SU-DHL-6 (cell line): ENCODE results near the gene DNAH14.

Source experiments
- H2AFZ ChIP-seq: fragments of 200-600 bp; sonication (generic); 2 replicates; pipeline ENCODE4 v1.6.1; 2014; ENCODE audit warnings: low read depth, mild to moderate bottlenecking, moderate library complexity, mixed read lengths, antibody characterized with exemption, low read length; ENCODE audit not compliant: severe bottlenecking
- H3F3A ChIP-seq: fragments of 200-600 bp; shearing (Covaris generic); 2 replicates; pipeline ENCODE4 v1.6.0; 2016; ENCODE audit warnings: antibody characterized with exemption, mild to moderate bottlenecking; ENCODE audit not compliant: insufficient read depth
- H3K27ac ChIP-seq: fragments of 200-600 bp; sonication (generic); 2 replicates; pipeline ENCODE4 v1.5.1; 2016; ENCODE audit warnings: low read depth, mild to moderate bottlenecking, low read length, moderate library complexity, mixed read lengths
- H3K27me3 ChIP-seq: fragments of 200-600 bp; sonication (generic), shearing (Covaris generic); 2 replicates; pipeline ENCODE4 v1.6.0; 2014; ENCODE audit warnings: mild to moderate bottlenecking, low read length
- H3K36me3 ChIP-seq: fragments of 200-600 bp; sonication (generic); 2 replicates; pipeline ENCODE4 v1.6.1; 2014; ENCODE audit warnings: mild to moderate bottlenecking, low read length, mixed read lengths
- H3K4me2 ChIP-seq: fragments of 300-600, 200-600 bp; shearing (Covaris generic), sonication (generic); 2 replicates; pipeline ENCODE4 v1.6.0; 2014; ENCODE audit warnings: low read length, low read depth, mild to moderate bottlenecking; ENCODE audit not compliant: poor library complexity, severe bottlenecking
- H3K4me3 ChIP-seq: fragments of 200-600 bp; sonication (generic); 2 replicates; pipeline ENCODE4 v1.5.1; 2014; ENCODE audit warnings: antibody characterized with exemption, low read length, mild to moderate bottlenecking, mixed read lengths; ENCODE audit not compliant: insufficient read depth, poor library complexity, severe bottlenecking
- H3K79me2 ChIP-seq: fragments of 200-600 bp; sonication (generic); 2 replicates; pipeline ENCODE4 v1.6.1; 2014; ENCODE audit warnings: mild to moderate bottlenecking, low read length, moderate library complexity; ENCODE audit not compliant: insufficient read depth
- H3K9ac ChIP-seq: fragments of 200-600 bp; sonication (generic); 2 replicates; pipeline ENCODE4 v1.7.0; 2014; ENCODE audit warnings: mild to moderate bottlenecking, low read length
- H3K9me2 ChIP-seq: fragments of 200-600 bp; sonication (generic); replicated peaks from 2 replicates; pipeline ENCODE4 v1.6.1; 2014; ENCODE audit warnings: low read length; ENCODE audit not compliant: insufficient read depth
- H3K9me3 ChIP-seq: fragments of 200-600 bp; sonication (generic); 2 replicates; pipeline ENCODE4 v1.6.1; 2014; ENCODE audit warnings: low read length, mixed read lengths; ENCODE audit not compliant: insufficient read depth
- H4K20me1 ChIP-seq: fragments of 200-600 bp; sonication (generic); 2 replicates; pipeline ENCODE4 v1.6.1; 2014; ENCODE audit warnings: low read depth, mild to moderate bottlenecking, antibody characterized with exemption, low read length, moderate library complexity, mixed read lengths
- EZH2phosphoT487 ChIP-seq: fragments of 200-600 bp; sonication (generic), shearing (Covaris generic); conservative IDR thresholded peaks from 2 replicates; pipeline ENCODE4 v1.6.1; 2018; ENCODE audit warnings: mild to moderate bottlenecking, antibody characterized with exemption, low read length, moderate library complexity, mixed read lengths
- TF ChIP-seq, protein P1 (sequence below): fragments of 200-600 bp; sonication (generic); IDR thresholded peaks from one replicate; pipeline ENCODE4 v1.5.1; 2017; ENCODE audit warnings: antibody characterized with exemption, mild to moderate bottlenecking, low read length, moderate library complexity; ENCODE audit not compliant: insufficient read depth, poor library complexity, severe bottlenecking

The DNAH14 gene

DNA sequence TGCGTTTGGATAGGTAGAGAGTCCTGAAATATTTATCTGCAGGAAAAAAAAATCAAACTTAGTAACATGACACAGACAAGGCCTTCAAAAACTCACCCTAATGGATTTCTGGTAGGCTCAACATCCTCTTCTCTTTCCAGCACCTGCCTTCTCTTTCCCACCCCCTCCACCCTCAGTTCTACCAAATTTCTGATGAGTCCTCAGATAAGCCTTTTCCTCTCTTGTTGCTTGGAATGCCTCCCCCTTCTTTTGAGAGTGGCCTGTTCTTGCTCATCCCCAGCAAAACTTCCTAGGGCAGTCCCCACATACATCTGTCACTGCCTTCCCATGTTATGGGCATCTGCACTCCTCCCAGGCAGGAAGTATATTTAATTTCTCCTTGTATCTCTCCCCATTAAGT lies 506.0 kb downstream of the DNAH14 start:
- Histone ChIP-seq H2AFZ (peak overlapping the region; percentile 85), H3K9me3 (no peaks in the 10 kb centered on the region), H3K36me3 (no peaks in the 10 kb centered on the region), H3K9me2 (no peaks in the 10 kb centered on the region), H3K4me2 (peak overlapping the region; percentile 72), H3K27me3 (no peaks in the 10 kb centered on the region), H3K27ac (peak overlapping the region; percentile 88), H3K4me3 (peak overlapping the region; percentile 18), H4K20me1 (no peaks in the 10 kb centered on the region), H3K79me2 (no peaks in the 10 kb centered on the region), H3F3A (peaks cover 37% of the 10 kb centered on the region), H3K9ac (peak overlapping the region; percentile 52)
- TF ChIP-seq, protein P1, sequence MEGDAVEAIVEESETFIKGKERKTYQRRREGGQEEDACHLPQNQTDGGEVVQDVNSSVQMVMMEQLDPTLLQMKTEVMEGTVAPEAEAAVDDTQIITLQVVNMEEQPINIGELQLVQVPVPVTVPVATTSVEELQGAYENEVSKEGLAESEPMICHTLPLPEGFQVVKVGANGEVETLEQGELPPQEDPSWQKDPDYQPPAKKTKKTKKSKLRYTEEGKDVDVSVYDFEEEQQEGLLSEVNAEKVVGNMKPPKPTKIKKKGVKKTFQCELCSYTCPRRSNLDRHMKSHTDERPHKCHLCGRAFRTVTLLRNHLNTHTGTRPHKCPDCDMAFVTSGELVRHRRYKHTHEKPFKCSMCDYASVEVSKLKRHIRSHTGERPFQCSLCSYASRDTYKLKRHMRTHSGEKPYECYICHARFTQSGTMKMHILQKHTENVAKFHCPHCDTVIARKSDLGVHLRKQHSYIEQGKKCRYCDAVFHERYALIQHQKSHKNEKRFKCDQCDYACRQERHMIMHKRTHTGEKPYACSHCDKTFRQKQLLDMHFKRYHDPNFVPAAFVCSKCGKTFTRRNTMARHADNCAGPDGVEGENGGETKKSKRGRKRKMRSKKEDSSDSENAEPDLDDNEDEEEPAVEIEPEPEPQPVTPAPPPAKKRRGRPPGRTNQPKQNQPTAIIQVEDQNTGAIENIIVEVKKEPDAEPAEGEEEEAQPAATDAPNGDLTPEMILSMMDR = no peak
- no peak for TF ChIP-seq EZH2phosphoT487

DNA sequence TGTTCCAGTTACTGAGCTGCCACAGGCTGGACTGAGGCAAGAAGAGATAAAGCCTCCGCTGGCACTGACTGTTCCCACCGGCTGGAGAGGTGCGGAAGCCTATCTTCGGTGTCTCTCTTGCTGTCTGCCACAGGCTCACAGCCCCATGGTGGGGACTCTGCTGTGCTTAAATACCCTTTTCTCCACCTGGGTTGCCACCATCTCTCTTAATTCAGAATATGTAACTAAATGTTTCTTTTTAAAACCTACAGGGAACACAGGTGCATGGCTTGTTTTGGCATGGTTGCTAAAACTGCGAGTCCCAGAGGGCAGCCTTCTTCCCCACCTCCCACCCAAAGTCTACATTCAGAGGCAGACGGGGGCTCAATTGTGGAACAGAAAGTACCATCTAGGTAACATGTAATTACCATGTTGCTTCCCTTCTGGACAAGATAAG lies 506.5 kb downstream of the DNAH14 start:
- TF ChIP-seq, protein P1 = no peak
- no peak for TF ChIP-seq EZH2phosphoT487
- Histone ChIP-seq H3K9me2 (no peaks in the 10 kb centered on the region), H3F3A (peaks cover 35% of the 10 kb centered on the region), H3K4me3 (peak overlapping the region; percentile 18), H3K9me3 (no peaks in the 10 kb centered on the region), H3K36me3 (no peaks in the 10 kb centered on the region), H3K27ac (peak overlapping the region; percentile 88), H4K20me1 (no peaks in the 10 kb centered on the region), H3K9ac (peak overlapping the region; percentile 52), H3K79me2 (no peaks in the 10 kb centered on the region), H2AFZ (peak overlapping the region; percentile 85), H3K4me2 (peak overlapping the region; percentile 72), H3K27me3 (no peaks in the 10 kb centered on the region)

DNA sequence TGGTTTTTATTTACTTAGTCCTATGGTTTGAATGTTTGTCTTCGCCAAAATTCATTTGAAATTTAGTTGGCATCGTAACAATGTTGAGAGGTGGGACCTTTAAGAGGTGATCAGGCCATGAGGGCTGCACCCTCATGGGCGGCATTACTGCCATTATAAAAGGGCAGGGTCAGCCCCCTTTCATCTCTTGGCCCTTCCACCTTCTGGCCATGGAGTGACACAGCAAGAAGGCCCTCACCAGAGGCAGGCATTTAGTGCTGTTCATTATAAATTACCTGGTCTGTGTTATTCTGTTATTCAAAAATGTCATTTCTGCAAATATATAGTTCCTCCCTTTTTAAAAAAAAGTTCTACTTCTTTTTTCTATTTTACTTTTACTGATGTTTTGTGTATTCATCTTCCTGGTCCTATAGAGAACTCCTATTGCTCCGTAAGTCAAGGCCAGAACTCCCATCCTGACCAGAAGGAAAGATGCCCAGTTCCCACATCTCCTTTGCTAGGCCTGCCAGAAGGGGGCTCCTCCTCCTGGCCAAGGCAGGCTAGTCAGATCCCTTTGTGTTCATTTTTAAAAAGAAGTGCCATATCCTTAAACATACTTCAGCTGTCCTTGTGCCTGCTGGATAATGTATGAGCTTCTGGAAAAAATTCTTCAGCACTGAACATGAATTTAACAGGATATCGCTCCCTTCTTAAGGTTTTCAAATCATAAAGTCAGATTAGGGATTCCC lies 508.4 kb downstream of the DNAH14 start:
- no peak overlapping the region for H3K9ac ChIP-seq
- H3K9me3 ChIP-seq = no peaks in the 10 kb centered on the region
- no peaks in the 10 kb centered on the region for H3K27me3 ChIP-seq
- no peaks in the 10 kb centered on the region for H4K20me1 ChIP-seq
- no peak overlapping the region for H3K4me3 ChIP-seq
- no peaks in the 10 kb centered on the region for H3K79me2 ChIP-seq
- H3K9me2 ChIP-seq = no peaks in the 10 kb centered on the region
- no peak overlapping the region for H2AFZ ChIP-seq
- no peak for TF ChIP-seq EZH2phosphoT487
- TF ChIP-seq, protein P1 = no peak
- peak overlapping the region; percentile 23 for H3K27ac ChIP-seq
- no peak overlapping the region for H3K4me2 ChIP-seq
- peaks cover 35% of the 10 kb centered on the region for H3F3A ChIP-seq
- H3K36me3 ChIP-seq = no peaks in the 10 kb centered on the region
